ENCODE data around the gene MDM2. TPM values are rescaled to one million over a fixed set of nuclear protein-coding genes. Genes with fewer than 3 reads are reported as not detected.
"Not testable (repeated sequence)": the region's sequence is repeated elsewhere in the genome, so short reads cannot be mapped to it uniquely, and the experiment has no call there.

MDM2 gene
- total RNA-seq, 2 donors from 2014 or later, result 36.1 to 95.6 TPM

DNA sequence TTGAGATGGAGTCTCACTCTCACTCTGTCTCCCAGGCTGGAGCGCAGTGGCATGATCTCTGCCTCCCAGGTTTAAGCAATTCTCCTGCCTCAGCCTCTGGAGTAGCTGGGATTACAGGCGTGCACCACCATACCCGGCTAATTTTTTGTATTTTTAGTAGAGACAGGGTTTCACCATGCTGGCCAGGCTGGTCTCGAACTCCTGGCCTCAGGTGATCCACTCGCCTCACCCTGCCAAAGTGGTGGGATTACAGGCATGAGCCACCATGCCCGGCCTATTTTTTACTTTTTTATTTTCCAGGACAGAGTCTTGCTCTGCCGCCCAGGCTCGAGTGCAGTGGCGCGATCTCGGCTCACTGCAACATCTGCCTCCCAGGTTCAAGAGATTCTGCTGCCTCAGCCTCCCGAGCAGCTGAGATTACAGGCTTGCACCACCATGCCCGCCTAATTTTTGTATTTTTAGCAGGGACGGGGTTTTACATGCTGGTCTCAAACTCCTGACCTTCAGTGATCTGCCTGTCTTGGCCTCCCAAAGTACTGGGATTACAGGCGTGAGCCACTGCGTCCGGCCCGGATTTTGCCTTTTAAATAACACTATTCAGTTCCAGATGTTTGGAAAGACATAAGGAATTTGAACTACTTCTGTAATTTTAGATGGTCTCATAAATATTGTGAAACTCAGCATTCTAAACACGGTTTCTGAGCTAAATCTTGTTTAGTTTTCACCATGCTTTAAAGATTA lies 4.9 kb upstream of the MDM2 start:
- H3K27ac ChIP-seq; H3K4me3 ChIP-seq; H3K36me3 ChIP-seq; H3K4me1 ChIP-seq (replicated peaks); intact Hi-C loops (cut with DNase I); DNase-seq (ENCODE audit: low spot score); H3K27me3 ChIP-seq (replicated peaks; ENCODE audit: insufficient read depth); H3K9me3 ChIP-seq: not testable (repeated sequence)
- 89% methylated on average over 19 of the region's 19 CpGs for WGBS

DNA sequence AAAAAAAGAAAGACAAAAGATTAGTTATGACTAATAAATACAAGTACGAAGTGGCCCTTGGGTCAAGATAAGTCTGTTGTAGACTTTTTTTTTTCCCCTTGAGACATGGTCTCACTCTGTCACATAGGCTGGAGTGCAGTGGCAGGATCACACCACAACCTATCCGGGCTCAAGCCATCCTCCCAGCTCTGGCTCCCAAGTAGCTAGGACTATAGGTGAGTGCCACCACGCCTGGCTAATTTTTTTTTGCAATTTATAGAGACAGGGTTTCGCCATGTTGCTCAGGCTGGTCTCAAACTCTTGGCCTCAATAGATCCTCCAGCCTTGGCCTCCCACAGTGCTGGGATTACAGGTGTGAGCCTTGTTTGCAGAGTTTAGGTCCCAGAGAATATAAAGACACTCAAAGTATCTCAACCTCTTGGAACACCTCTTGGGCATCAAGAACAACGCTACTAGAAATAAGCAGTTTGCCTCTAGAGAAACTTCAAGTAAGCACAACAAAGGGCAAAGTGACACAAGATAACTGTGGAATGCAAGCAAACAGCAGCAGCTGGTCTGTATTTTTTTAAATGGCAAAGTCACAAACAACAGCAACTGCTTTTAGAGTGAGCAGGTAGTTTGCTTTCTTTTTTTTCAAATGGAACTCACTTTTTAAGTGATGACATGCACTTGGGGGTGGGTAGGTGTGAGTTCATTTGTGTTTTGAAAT lies 3.9 kb upstream of the MDM2 start:
- TF ChIP-seq, protein P1, sequence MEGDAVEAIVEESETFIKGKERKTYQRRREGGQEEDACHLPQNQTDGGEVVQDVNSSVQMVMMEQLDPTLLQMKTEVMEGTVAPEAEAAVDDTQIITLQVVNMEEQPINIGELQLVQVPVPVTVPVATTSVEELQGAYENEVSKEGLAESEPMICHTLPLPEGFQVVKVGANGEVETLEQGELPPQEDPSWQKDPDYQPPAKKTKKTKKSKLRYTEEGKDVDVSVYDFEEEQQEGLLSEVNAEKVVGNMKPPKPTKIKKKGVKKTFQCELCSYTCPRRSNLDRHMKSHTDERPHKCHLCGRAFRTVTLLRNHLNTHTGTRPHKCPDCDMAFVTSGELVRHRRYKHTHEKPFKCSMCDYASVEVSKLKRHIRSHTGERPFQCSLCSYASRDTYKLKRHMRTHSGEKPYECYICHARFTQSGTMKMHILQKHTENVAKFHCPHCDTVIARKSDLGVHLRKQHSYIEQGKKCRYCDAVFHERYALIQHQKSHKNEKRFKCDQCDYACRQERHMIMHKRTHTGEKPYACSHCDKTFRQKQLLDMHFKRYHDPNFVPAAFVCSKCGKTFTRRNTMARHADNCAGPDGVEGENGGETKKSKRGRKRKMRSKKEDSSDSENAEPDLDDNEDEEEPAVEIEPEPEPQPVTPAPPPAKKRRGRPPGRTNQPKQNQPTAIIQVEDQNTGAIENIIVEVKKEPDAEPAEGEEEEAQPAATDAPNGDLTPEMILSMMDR (IDR thresholded peaks at IDR 0.05), result no peak
- TF ChIP-seq POLR2A (IDR thresholded peaks at IDR 0.05), result no peak
- TF ChIP-seq POLR2AphosphoS5 (IDR thresholded peaks at IDR 0.05), result no peak
- DNase-seq (ENCODE audit: low spot score), result no peak
- no peak overlapping the region for H3K27ac ChIP-seq
- 97% methylated on average over 5 of the region's 5 CpGs for WGBS
- H3K4me3 ChIP-seq, result no peak overlapping the region
- intact Hi-C loops (cut with DNase I), result no loop called here
- no peaks in the 10 kb centered on the region for H3K27me3 ChIP-seq (replicated peaks; ENCODE audit: insufficient read depth)
- no peaks in the 10 kb centered on the region for H3K9me3 ChIP-seq
- peaks cover 4% of the 10 kb centered on the region for H3K4me1 ChIP-seq (replicated peaks)
- no peaks in the 10 kb centered on the region for H3K36me3 ChIP-seq

GRCh38 chr12:68804657-68805591 lies 3.1 kb upstream of the MDM2 start:
- DNase-seq (ENCODE audit: low spot score), result no peak
- Histone ChIP-seq H3K27ac (no peak overlapping the region), H3K27me3 (replicated peaks; ENCODE audit: insufficient read depth) (no peaks in the 10 kb centered on the region), H3K4me1 (replicated peaks) (peaks cover 4% of the 10 kb centered on the region), H3K9me3 (no peaks in the 10 kb centered on the region), H3K36me3 (no peaks in the 10 kb centered on the region), H3K4me3 (no peak overlapping the region)
- WGBS, result 87% methylated on average over 32 of the region's 32 CpGs
- TF ChIP-seq, protein P1 (IDR thresholded peaks at IDR 0.05), result no peak
- TF ChIP-seq POLR2AphosphoS5 (IDR thresholded peaks at IDR 0.05), result no peak
- TF ChIP-seq POLR2A (IDR thresholded peaks at IDR 0.05), result no peak
- intact Hi-C loops (cut with DNase I), result no loop called here

DNA sequence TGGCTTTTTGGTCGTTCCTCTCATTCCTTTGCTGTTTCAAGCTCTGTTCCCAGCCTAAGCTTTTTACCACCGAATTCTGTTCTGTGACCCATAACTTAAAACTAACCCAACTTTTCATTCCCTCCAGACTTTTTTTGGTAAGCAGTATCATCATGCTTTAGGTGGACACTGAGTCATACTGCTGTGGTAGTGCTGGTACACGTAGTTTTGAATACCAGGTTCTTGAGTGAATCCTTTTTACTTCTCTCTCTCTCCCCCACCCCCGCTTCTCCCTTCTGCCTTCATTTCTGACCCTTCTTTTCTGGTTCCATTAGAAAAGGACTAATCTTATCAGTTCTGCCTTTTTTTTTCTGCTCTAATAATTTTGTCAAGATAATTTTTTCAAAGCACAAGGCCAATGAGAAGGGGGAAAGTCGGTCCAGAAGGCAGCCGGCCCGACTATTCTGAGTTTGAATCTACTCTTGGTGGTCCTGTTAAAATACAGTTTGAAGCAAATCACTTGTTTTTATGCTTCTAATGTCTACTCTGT lies 2.3 kb upstream of the MDM2 start:
- no peak for TF ChIP-seq POLR2A (IDR thresholded peaks at IDR 0.05)
- TF ChIP-seq, protein P1 (IDR thresholded peaks at IDR 0.05), result no peak
- no peak for TF ChIP-seq POLR2AphosphoS5 (IDR thresholded peaks at IDR 0.05)
- intact Hi-C loops (cut with DNase I), result no loop called here
- WGBS, result 95% methylated on average over 7 of the region's 7 CpGs
- no peak overlapping the region for H3K4me3 ChIP-seq
- no peaks in the 10 kb centered on the region for H3K9me3 ChIP-seq
- H3K27ac ChIP-seq, result no peak overlapping the region
- H3K4me1 ChIP-seq (replicated peaks), result peaks cover 2% of the 10 kb centered on the region
- no peaks in the 10 kb centered on the region for H3K36me3 ChIP-seq
- no peaks in the 10 kb centered on the region for H3K27me3 ChIP-seq (replicated peaks; ENCODE audit: insufficient read depth)
- DNase-seq (ENCODE audit: low spot score), result no peak
